HepG2 (cell line): ENCODE measurements around the gene OBSL1. TPM values are rescaled to one million over a fixed set of nuclear protein-coding genes. Genes with fewer than 3 reads are reported as not detected.

Experiments
- FOXC1 ChIP-seq: sonication (generic); formaldehyde crosslinking; IDR thresholded peaks from 2 replicates; pipeline ENCODE4 v1.8.0; 2022; ENCODE audit warnings: mild to moderate bottlenecking, missing genetic modification reagents, borderline replicate concordance
- HMGXB4 ChIP-seq, 2 experiments: sonication (generic) in 1 of 2; formaldehyde crosslinking in 1 of 2; IDR thresholded peaks; 2 replicates each; pipeline versions ENCODE4 v1.4.0 to v1.6.1; 2018 to 2020; ENCODE audit warnings: missing genetic modification reagents in 2 of 2, borderline replicate concordance in 1 of 2, low read depth in 1 of 2, mild to moderate bottlenecking in 1 of 2, missing biosample characterization in 1 of 2
- HNF4G ChIP-seq, 2 experiments: sonication (generic) in 1 of 2; formaldehyde crosslinking in 1 of 2; IDR thresholded peaks; 2 replicates each; pipeline versions ENCODE4 v1.4.0 to v1.6.1; 2011 to 2020; ENCODE audit warnings: borderline replicate concordance in 2 of 2, low read depth in 2 of 2, mild to moderate bottlenecking in 2 of 2, low read length in 1 of 2, missing genetic modification reagents in 1 of 2, moderate library complexity in 1 of 2
- HNRNPUL1 ChIP-seq: fragments of 200-400 bp; formaldehyde crosslinking; IDR thresholded peaks from 2 replicates; pipeline ENCODE4 v1.6.1; 2017; ENCODE audit warnings: low read depth, mild to moderate bottlenecking, low read length, moderate library complexity
- PREB ChIP-seq: sonication (generic); formaldehyde crosslinking; IDR thresholded peaks from 2 replicates; pipeline ENCODE4 v1.4.0; 2020; ENCODE audit warnings: missing genetic modification reagents
- REPIN1 ChIP-seq: sonication (generic); formaldehyde crosslinking; IDR thresholded peaks from 2 replicates; pipeline ENCODE4 v1.8.0; 2022; ENCODE audit warnings: missing genetic modification reagents, low read depth, mild to moderate bottlenecking, borderline replicate concordance
- RFX5 ChIP-seq: IDR thresholded peaks from 2 replicates; pipeline ENCODE4 v1.6.1; 2011; ENCODE audit warnings: low read depth, low read length, improper control_type of control experiment
- RFXANK ChIP-seq: IDR thresholded peaks from 2 replicates; pipeline ENCODE4 v1.6.1; 2016
- TRIM22 ChIP-seq: fragments of 450-650 bp; IDR thresholded peaks from 2 replicates; pipeline ENCODE4 v1.6.1; 2017
- ZNF10 ChIP-seq: sonication (generic); formaldehyde crosslinking; IDR thresholded peaks from 2 replicates; pipeline ENCODE4 v1.4.0; 2020; ENCODE audit warnings: mild to moderate bottlenecking, low read depth, missing genetic modification reagents, borderline replicate concordance
- ZNF274 ChIP-seq: sonication (generic); formaldehyde crosslinking; IDR thresholded peaks from 2 replicates; pipeline ENCODE4 v1.5.1; 2020; ENCODE audit warnings: mild to moderate bottlenecking, missing genetic modification reagents
- ZNF407 ChIP-seq: sonication (generic); formaldehyde crosslinking; IDR thresholded peaks from one replicate; pipeline ENCODE4 v1.5.1; 2020; ENCODE audit warnings: mild to moderate bottlenecking, missing genetic modification reagents; ENCODE audit errors: not compliant biosample characterization
- ZNF709 ChIP-seq: sonication (generic); formaldehyde crosslinking; IDR thresholded peaks from 2 replicates; pipeline ENCODE4 v1.5.0; 2020; ENCODE audit warnings: mild to moderate bottlenecking, missing genetic modification reagents
- ZSCAN30 ChIP-seq: sonication (generic); formaldehyde crosslinking; IDR thresholded peaks from 2 replicates; pipeline ENCODE4 v1.5.0; 2020; ENCODE audit warnings: mild to moderate bottlenecking, missing genetic modification reagents
- polyA plus RNA-seq, 8 experiments: library from polyadenylated mRNA; depleted of rRNA in 3 of 8; stranded (reverse) in 7 of 8; unstranded in 1 of 8; fragments of >200 nt; fragmentation: Illumina TruSeq in 4 of 8; extraction: Trizol in 4 of 8; gene quantifications; 2 replicates each; pipeline versions ENCODE4 v1.2.1 to v1.2.3, GENCODE V29; 2011 to 2016; ENCODE audit warnings: low read depth in 4 of 8, missing spikeins in 1 of 8, mixed read lengths in 1 of 8; ENCODE audit not compliant: insufficient read depth in 1 of 8
- total RNA-seq, 5 experiments: library from RNA; depleted of rRNA; stranded (reverse); fragments of >200 nt; fragmentation: Illumina TruSeq; extraction: Trizol; gene quantifications; 2 replicates each; pipeline ENCODE4 v1.2.3, GENCODE V29; 2016; ENCODE audit warnings: low read depth in 1 of 5

OBSL1 gene
- total and polyA plus RNA-seq, 2 of the 13 experiments (the other 11 are each of a cell fraction or from before 2014, with no cell fraction given) = 86.7 to 218 TPM

DNA sequence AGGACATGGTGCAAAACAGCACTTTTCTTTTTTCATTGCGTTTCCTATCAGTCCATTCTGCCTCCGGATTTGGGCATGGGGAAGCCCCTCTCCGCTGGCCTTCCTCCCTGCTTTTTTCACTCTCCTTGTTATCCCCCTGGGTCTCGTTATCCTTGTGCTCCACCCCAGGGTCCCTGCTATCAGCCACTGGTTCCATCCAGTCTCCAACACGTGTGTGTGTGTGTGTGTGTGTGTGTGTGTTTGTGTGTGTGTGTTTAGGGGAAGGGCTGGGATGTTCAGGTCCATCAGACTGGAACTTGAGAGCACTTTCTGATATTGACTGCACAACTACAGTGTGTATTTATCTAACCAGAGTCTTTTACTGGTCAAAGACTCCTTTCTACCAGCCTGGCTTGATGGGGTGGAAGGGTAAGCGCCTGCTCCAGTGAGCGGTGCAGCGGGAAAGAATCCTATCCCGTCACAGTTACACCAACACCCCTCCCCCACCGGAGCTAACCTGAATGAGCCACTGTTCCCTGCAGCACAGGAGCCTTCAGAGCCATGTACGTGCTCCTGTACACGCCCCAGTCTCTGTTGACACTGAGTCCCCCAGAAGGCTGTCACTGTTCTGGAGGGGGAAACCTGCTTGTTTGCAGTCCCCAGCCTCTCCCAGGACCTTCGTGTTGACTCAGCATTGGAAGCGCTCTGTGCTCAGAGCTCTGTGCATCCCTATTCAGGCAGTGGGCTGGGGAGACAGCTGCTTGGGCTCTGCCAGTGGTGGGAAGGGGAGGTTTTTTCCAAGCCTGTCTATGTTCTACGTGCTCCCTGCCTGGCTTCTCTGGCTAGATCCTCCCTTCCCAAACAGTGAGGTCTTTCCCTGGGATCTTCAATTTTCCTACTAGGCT is 5.4 kb upstream of the OBSL1 start (continued):
- TF ChIP-seq ZNF407 (CRISPR knock-in tag) = no peak
- no peak for TF ChIP-seq ZNF10 (CRISPR knock-in tag)
- TF ChIP-seq ZSCAN30 = no peak
- TF ChIP-seq PREB (CRISPR knock-in tag) = no peak
- TF ChIP-seq ZNF709 (CRISPR knock-in tag) = peak; percentile 84; the same call in 1 of the 2 replicates
- TF ChIP-seq HNRNPUL1 = no peak
- TF ChIP-seq HNF4G (IDR thresholded peaks at IDR 0.05; ENCODE audit: borderline replicate concordance, low read depth, low read length) = peak; percentile 40; the same call in 1 of the 2 replicates
- no peak for TF ChIP-seq HNF4G (CRISPR knock-in tag; IDR thresholded peaks at IDR 0.05; ENCODE audit: borderline replicate concordance, low read depth)
- peak; percentile 90; the same call in 1 of the 2 replicates for TF ChIP-seq REPIN1 (CRISPR knock-in tag)
- no peak; the same call in 1 of the 2 replicates for TF ChIP-seq FOXC1 (CRISPR knock-in tag)
- TF ChIP-seq RFXANK (CRISPR knock-in tag) = 0 out of 2 replicates have a peak, but pooled peaks have one; percentile 57
- peak; percentile 86 to 89; a peak in 3 of 4 replicates for TF ChIP-seq HMGXB4 (CRISPR knock-in tag; IDR thresholded peaks at IDR 0.05; ENCODE audit: borderline replicate concordance in 1 of 2, low read depth in 1 of 2)
- 0 out of 2 replicates have a peak, but pooled peaks have one; percentile 62 for TF ChIP-seq ZNF274 (CRISPR knock-in tag)
- TF ChIP-seq RFX5 = peak; percentile 69; the same call in 1 of the 2 replicates
- no peak for TF ChIP-seq TRIM22
